HL-60 (cell line): ENCODE results near the gene CATSPERD.
"Not testable (repeated sequence)": the region's sequence is repeated elsewhere in the genome, so short reads cannot be mapped to it uniquely, and the experiment has no call there.

Experiments
- DNase-seq, 2 experiments: peaks; one replicate each; pipeline ENCODE4 v3.0.0-alpha.2; 2010 to 2020; ENCODE audit warnings: low read depth in 1 of 2, low spot score in 1 of 2
- H3K27ac ChIP-seq: fragments of 250-450 bp; sonication (Bioruptor Pico); replicated peaks from 2 replicates; pipeline ENCODE4 v1.5.1; 2020; ENCODE audit warnings: mild to moderate bottlenecking, moderate library complexity
- H3K27me3 ChIP-seq: fragments of 250-450 bp; sonication (Bioruptor Pico); 2 replicates; pipeline ENCODE4 v1.5.1; 2021; ENCODE audit warnings: mild to moderate bottlenecking, moderate library complexity; ENCODE audit not compliant: insufficient read depth, poor library complexity, severe bottlenecking
- H3K4me3 ChIP-seq: replicated peaks from 2 replicates; pipeline ENCODE4 v1.5.1; 2011; ENCODE audit warnings: mild to moderate bottlenecking, control low read depth, low read length; ENCODE audit not compliant: insufficient read depth
- CTCF ChIP-seq: IDR thresholded peaks from one replicate; pipeline ENCODE4 v1.5.1; 2011; ENCODE audit warnings: low read length, control low read depth, inconsistent platforms; ENCODE audit not compliant: insufficient read depth
- GABPA ChIP-seq: IDR thresholded peaks from 2 replicates; pipeline ENCODE4 v1.6.1; 2012; ENCODE audit warnings: low read depth
- POLR2AphosphoS5 ChIP-seq: IDR thresholded peaks from 2 replicates; pipeline ENCODE4 v1.6.1; 2012; ENCODE audit warnings: low read depth
- SPI1 ChIP-seq: IDR thresholded peaks from 2 replicates; pipeline ENCODE4 v1.6.1; 2012; ENCODE audit warnings: low read depth, mild to moderate bottlenecking, borderline replicate concordance
- TF ChIP-seq, protein P1 (sequence below): IDR thresholded peaks from 2 replicates; pipeline ENCODE4 v1.6.1; 2012; ENCODE audit warnings: low read depth; ENCODE audit not compliant: insufficient replicate concordance

Gene CATSPERD

GRCh38 chr19:5698635-5699422 lies 21.6 kb upstream of the CATSPERD start:
- no peak for DNase-seq
- no peak overlapping the region for H3K4me3 ChIP-seq
- TF ChIP-seq, protein P1, sequence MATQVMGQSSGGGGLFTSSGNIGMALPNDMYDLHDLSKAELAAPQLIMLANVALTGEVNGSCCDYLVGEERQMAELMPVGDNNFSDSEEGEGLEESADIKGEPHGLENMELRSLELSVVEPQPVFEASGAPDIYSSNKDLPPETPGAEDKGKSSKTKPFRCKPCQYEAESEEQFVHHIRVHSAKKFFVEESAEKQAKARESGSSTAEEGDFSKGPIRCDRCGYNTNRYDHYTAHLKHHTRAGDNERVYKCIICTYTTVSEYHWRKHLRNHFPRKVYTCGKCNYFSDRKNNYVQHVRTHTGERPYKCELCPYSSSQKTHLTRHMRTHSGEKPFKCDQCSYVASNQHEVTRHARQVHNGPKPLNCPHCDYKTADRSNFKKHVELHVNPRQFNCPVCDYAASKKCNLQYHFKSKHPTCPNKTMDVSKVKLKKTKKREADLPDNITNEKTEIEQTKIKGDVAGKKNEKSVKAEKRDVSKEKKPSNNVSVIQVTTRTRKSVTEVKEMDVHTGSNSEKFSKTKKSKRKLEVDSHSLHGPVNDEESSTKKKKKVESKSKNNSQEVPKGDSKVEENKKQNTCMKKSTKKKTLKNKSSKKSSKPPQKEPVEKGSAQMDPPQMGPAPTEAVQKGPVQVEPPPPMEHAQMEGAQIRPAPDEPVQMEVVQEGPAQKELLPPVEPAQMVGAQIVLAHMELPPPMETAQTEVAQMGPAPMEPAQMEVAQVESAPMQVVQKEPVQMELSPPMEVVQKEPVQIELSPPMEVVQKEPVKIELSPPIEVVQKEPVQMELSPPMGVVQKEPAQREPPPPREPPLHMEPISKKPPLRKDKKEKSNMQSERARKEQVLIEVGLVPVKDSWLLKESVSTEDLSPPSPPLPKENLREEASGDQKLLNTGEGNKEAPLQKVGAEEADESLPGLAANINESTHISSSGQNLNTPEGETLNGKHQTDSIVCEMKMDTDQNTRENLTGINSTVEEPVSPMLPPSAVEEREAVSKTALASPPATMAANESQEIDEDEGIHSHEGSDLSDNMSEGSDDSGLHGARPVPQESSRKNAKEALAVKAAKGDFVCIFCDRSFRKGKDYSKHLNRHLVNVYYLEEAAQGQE, result no peak
- TF ChIP-seq GABPA (no peak), POLR2AphosphoS5 (peak; percentile 30; the same call in 1 of the 2 replicates)
- H3K27ac ChIP-seq, result no peak overlapping the region
- no peaks in the 10 kb centered on the region for H3K27me3 ChIP-seq

GRCh38 chr19:5700455-5701092 lies 19.9 kb upstream of the CATSPERD start:
- Histone ChIP-seq H3K4me3 (no peak overlapping the region), H3K27me3 (no peaks in the 10 kb centered on the region), H3K27ac (no peak overlapping the region)
- DNase-seq, result no peak
- TF ChIP-seq SPI1 (no peak), GABPA (no peak), CTCF (no peak), POLR2AphosphoS5 (no peak)
- TF ChIP-seq, protein P1, result no peak

DNA sequence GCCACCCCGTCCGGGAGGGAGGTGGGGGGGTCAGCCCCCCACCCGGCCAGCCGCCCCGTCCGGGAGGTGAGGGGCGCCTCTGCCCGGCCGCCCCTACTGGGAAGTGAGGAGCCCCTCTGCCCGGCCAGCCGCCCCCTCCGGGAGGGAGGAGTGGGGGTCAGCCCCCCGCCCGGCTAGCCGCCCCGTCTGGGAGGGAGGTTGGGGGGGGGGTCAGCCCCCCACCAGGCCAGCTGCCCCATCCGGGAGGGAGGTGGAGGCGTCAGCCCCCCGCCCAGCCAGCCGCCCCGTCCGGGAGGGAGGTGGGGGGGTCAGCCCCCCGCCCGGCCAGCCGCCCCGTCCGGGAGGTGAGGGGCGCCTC lies 18.4 kb upstream of the CATSPERD start:
- H3K4me3 ChIP-seq, H3K27me3 ChIP-seq, H3K27ac ChIP-seq, DNase-seq: not testable (repeated sequence)

DNA sequence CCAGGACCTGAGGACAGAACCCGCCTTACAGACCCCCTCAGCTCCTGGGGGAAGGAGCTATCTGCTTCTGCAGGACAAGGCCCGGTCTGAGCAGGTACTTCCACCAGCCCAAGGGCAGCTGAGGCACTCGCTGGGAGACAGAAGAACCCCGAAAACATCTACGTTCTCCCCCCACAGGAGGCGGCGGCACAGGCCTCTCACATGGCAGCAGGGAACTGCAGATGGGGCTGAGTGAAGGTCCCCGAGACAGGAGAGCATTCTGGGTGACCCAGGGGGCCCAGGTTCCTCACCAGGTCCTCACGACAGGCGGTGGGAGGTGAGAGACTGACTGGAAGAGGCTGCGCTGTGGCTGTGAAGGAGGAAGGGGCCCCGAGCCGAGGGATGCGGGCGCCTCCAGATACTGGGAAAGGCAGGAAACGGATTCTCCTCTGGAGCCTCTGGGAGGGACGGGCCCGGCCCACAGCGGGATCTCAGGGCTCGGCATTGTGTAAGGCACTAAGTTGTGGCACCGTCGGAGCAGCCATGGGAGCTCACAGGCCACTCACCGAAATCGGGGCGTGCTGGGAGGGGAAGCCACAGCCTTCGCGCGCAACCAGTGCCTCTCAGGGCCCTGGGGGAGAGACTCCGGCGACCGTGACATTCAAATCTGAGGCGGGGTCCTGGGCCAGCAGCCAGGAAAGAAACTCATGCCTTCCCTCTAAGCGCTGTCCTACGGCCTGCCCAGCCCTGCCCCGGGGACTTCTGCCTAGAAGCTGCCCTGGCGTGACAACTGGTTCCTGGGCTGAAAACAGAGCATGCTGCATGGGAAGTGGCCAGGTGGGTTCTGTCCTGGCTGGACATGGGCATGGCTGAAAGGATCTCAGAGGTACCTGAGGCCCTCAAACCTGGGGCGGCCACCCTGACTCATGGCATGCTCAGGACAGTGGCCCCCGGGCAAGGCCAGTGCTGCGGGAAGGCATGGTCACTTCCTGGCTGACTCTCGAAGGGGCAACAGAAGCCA lies 16.3 kb upstream of the CATSPERD start:
- DNase-seq, result no peak
- no peak for TF ChIP-seq CTCF
- no peak overlapping the region for H3K4me3 ChIP-seq
- H3K27ac ChIP-seq, result no peak overlapping the region
- no peaks in the 10 kb centered on the region for H3K27me3 ChIP-seq
